H9 (cell line): ENCODE results near the gene POU5F1. TPM values are rescaled to one million over a fixed set of nuclear protein-coding genes. Genes with fewer than 3 reads are reported as not detected.

Source experiments
- DNase-seq: peaks from one replicate; pipeline ENCODE4 v3.0.0-alpha.2; 2017
- H2AFZ ChIP-seq: one replicate; pipeline ENCODE4 v1.6.1; 2013; ENCODE audit warnings: mild to moderate bottlenecking, low read length, control low read depth, moderate library complexity
- H2AK5ac ChIP-seq: 2 replicates; pipeline ENCODE4 v1.6.1; 2013; ENCODE audit warnings: low read length, control low read depth, mixed read lengths; ENCODE audit not compliant: insufficient read length
- H2BK120ac ChIP-seq: one replicate; pipeline ENCODE4 v1.6.1; 2013; ENCODE audit warnings: low read depth, mild to moderate bottlenecking, low read length, control low read depth, inconsistent platforms; ENCODE audit not compliant: poor library complexity, severe bottlenecking
- H2BK12ac ChIP-seq: 2 replicates; pipeline ENCODE4 v1.6.1; 2013; ENCODE audit warnings: low read length, control low read depth, mixed read lengths, low read depth; ENCODE audit not compliant: insufficient read length
- H2BK15ac ChIP-seq: 2 replicates; pipeline ENCODE4 v1.6.1; 2013; ENCODE audit warnings: low read depth, low read length, control low read depth
- H2BK20ac ChIP-seq: one replicate; pipeline ENCODE4 v1.6.1; 2013; ENCODE audit warnings: low read depth, mild to moderate bottlenecking, low read length, control low read depth, inconsistent platforms; ENCODE audit not compliant: poor library complexity, severe bottlenecking
- H2BK5ac ChIP-seq: 2 replicates; pipeline ENCODE4 v1.6.1; 2013; ENCODE audit warnings: low read length, control low read depth, mixed read lengths; ENCODE audit not compliant: insufficient read length
- H3K14ac ChIP-seq: 2 replicates; pipeline ENCODE4 v1.6.1; 2013; ENCODE audit warnings: low read length, control low read depth; ENCODE audit not compliant: insufficient read depth
- H3K18ac ChIP-seq: 2 replicates; pipeline ENCODE4 v1.6.1; 2013; ENCODE audit warnings: low read depth, mild to moderate bottlenecking, mixed read lengths, low read length, control low read depth; ENCODE audit not compliant: insufficient read length
- H3K23ac ChIP-seq: 2 replicates; pipeline ENCODE4 v1.6.1; 2013; ENCODE audit warnings: low read length, control low read depth, mixed read lengths, low read depth; ENCODE audit not compliant: insufficient read length
- H3K23me2 ChIP-seq: 2 replicates; pipeline ENCODE4 v1.6.1; 2013; ENCODE audit warnings: low read depth, mild to moderate bottlenecking, mixed read lengths, low read length, control low read depth; ENCODE audit not compliant: insufficient read length, poor library complexity, severe bottlenecking
- H3K27ac ChIP-seq: 2 replicates; pipeline ENCODE4 v1.5.1; 2013; ENCODE audit warnings: low read length, control low read depth, mixed read lengths, low read depth; ENCODE audit not compliant: insufficient read length
- H3K27me3 ChIP-seq: 2 replicates; pipeline ENCODE4 v1.6.1; 2013; ENCODE audit warnings: low read length, control low read depth, inconsistent platforms; ENCODE audit not compliant: insufficient read depth
- H3K4ac ChIP-seq: 2 replicates; pipeline ENCODE4 v1.6.1; 2013; ENCODE audit warnings: low read depth, mild to moderate bottlenecking, control low read depth, inconsistent platforms, low read length, moderate library complexity
- H3K4me1 ChIP-seq: 2 replicates; pipeline ENCODE4 v1.6.1; 2013; ENCODE audit warnings: low read length, control low read depth, inconsistent platforms; ENCODE audit not compliant: insufficient read depth
- H3K4me2 ChIP-seq: 2 replicates; pipeline ENCODE4 v1.6.1; 2013; ENCODE audit warnings: low read length, control low read depth, mixed read lengths; ENCODE audit not compliant: insufficient read length, insufficient read depth
- H3K56ac ChIP-seq: 2 replicates; pipeline ENCODE4 v1.6.1; 2013; ENCODE audit warnings: low read depth, mild to moderate bottlenecking, mixed read lengths, low read length, control low read depth; ENCODE audit not compliant: insufficient read length
- H3K79me1 ChIP-seq: 2 replicates; pipeline ENCODE4 v1.6.1; 2013; ENCODE audit warnings: low read depth, mild to moderate bottlenecking, moderate library complexity, low read length, control low read depth, inconsistent platforms; ENCODE audit not compliant: insufficient read depth, poor library complexity, severe bottlenecking
- H3K79me2 ChIP-seq: 2 replicates; pipeline ENCODE4 v1.6.1; 2013; ENCODE audit warnings: low read length, control low read depth, inconsistent platforms; ENCODE audit not compliant: insufficient read depth
- H3K9ac ChIP-seq: 2 replicates; pipeline ENCODE4 v1.6.1; 2013; ENCODE audit warnings: low read length, control low read depth, mixed read lengths; ENCODE audit not compliant: insufficient read length; ENCODE audit errors: extremely low read depth
- H3K9me3 ChIP-seq: one replicate; pipeline ENCODE4 v1.6.1; 2013; ENCODE audit warnings: low read depth, low read length, inconsistent platforms; ENCODE audit not compliant: control insufficient read depth
- H3T11ph ChIP-seq: one replicate; pipeline ENCODE4 v1.6.1; 2013; ENCODE audit warnings: mild to moderate bottlenecking, low read length, control low read depth, inconsistent platforms
- H4K20me1 ChIP-seq: one replicate; pipeline ENCODE4 v1.6.1; 2013; ENCODE audit not compliant: control insufficient read depth, insufficient read length, insufficient read depth
- H4K5ac ChIP-seq: 2 replicates; pipeline ENCODE4 v1.6.1; 2013; ENCODE audit warnings: low read depth, mild to moderate bottlenecking, mixed read lengths, low read length, control low read depth; ENCODE audit not compliant: insufficient read length
- H4K8ac ChIP-seq: replicated peaks from 2 replicates; pipeline ENCODE4 v1.6.1; 2013; ENCODE audit warnings: low read length, control low read depth, mixed read lengths, low read depth; ENCODE audit not compliant: insufficient read length
- H4K91ac ChIP-seq: 2 replicates; pipeline ENCODE4 v1.6.1; 2013; ENCODE audit warnings: low read depth, mild to moderate bottlenecking, moderate library complexity, mixed read lengths, low read length, control low read depth; ENCODE audit not compliant: insufficient read length
- H3K27ac Mint-ChIP-seq, 3 experiments: 2 replicates in 2 of 3; 3 replicates in 1 of 3; pipeline ENCODE4 v1.8.0; 2020 to 2021; ENCODE audit warnings: mixed read lengths in 3 of 3, mild to moderate bottlenecking in 1 of 3, moderate library complexity in 1 of 3
- H3K27me3 Mint-ChIP-seq: 2 replicates; pipeline ENCODE4 v1.8.0; 2021; ENCODE audit warnings: low read depth, mild to moderate bottlenecking, moderate library complexity, mixed read lengths
- H3K36me3 Mint-ChIP-seq, 3 experiments: 2 replicates in 2 of 3; 3 replicates in 1 of 3; pipeline ENCODE4 v1.8.0; 2020 to 2021; ENCODE audit warnings: low read depth in 3 of 3, mixed read lengths in 3 of 3; ENCODE audit not compliant: insufficient read depth in 1 of 3
- H3K4me1 Mint-ChIP-seq, 2 experiments: 2 replicates each; pipeline ENCODE4 v1.8.0; 2020; ENCODE audit warnings: mixed read lengths in 2 of 2
- H3K4me3 Mint-ChIP-seq, 2 experiments: 2 replicates in 1 of 2; 3 replicates in 1 of 2; pipeline ENCODE4 v1.8.0; 2020 to 2021; ENCODE audit warnings: mild to moderate bottlenecking in 2 of 2, mixed read lengths in 2 of 2, moderate library complexity in 1 of 2
- H3K9me3 Mint-ChIP-seq, 2 experiments: 2 replicates in 1 of 2; 3 replicates in 1 of 2; pipeline ENCODE4 v1.8.0; 2020; ENCODE audit warnings: mild to moderate bottlenecking in 2 of 2, mixed read lengths in 2 of 2, moderate library complexity in 1 of 2
- WGBS: extraction: QIAGEN DNeasy Blood & Tissue Kit; methylation state at CpG from one replicate; pipeline ENCODE4 v1.1.7; 2013; ENCODE audit warnings: missing lambda C conversion rate, low lambda C conversion rate, mixed read lengths; ENCODE audit not compliant: insufficient read length; ENCODE audit errors: extremely low coverage; 5-methylcytosine and 5-hydroxymethylcytosine counted together
- total RNA-seq: library from RNA; stranded (reverse); gene quantifications from 2 replicates; pipeline ENCODE4 v1.2.1, GENCODE V29; 2021
- TF ChIP-seq, protein P1 (sequence below): fragments of 200-600 bp; sonication (generic); conservative IDR thresholded peaks from 3 replicates; pipeline ENCODE4 v1.8.0; 2021; ENCODE audit warnings: antibody characterized with exemption, mild to moderate bottlenecking

POU5F1 gene
- total RNA-seq, 1 experiment from 2014 or later, result 2,134 TPM

DNA sequence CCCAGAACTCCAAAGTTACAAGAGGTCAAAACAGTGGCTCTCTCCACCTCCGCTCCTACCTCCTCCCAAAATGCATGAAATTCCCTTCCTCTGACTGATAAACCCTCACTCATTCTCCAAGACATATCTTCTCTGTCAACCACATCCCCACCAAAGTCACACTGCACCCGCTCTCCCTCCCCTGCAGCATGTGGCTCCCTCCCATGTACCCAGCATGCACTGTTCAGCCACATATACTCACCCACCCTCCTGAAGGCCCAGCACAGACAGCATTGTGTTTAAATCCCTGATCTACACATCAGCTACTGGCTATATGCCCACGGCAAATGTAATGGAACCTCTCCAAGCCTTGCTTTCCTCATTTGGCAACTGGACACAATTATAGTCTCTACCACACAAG, 5.5 kb upstream of the POU5F1 start:
- WGBS, result no CpG with 5 or more reads among the region's 3 CpGs
- H3K79me1 ChIP-seq, result no peaks in the 10 kb centered on the region
- H3K23ac ChIP-seq, result no peak overlapping the region
- TF ChIP-seq, protein P1, sequence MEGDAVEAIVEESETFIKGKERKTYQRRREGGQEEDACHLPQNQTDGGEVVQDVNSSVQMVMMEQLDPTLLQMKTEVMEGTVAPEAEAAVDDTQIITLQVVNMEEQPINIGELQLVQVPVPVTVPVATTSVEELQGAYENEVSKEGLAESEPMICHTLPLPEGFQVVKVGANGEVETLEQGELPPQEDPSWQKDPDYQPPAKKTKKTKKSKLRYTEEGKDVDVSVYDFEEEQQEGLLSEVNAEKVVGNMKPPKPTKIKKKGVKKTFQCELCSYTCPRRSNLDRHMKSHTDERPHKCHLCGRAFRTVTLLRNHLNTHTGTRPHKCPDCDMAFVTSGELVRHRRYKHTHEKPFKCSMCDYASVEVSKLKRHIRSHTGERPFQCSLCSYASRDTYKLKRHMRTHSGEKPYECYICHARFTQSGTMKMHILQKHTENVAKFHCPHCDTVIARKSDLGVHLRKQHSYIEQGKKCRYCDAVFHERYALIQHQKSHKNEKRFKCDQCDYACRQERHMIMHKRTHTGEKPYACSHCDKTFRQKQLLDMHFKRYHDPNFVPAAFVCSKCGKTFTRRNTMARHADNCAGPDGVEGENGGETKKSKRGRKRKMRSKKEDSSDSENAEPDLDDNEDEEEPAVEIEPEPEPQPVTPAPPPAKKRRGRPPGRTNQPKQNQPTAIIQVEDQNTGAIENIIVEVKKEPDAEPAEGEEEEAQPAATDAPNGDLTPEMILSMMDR, result no peak
- Mint-ChIP-seq H3K27me3 (0 out of 2 replicates have a peak, but pooled peaks cover 1% of the 10 kb centered on the region), H3K27ac (peak overlapping the region in 2 of 3 experiments; percentile 18 to 85; a peak in 5 of 7 replicates), H3K4me1 (peaks cover 53 to 56% of the 10 kb centered on the region in 2 experiments), H3K36me3 (peaks cover 0 to 6% (median 4%) of the 10 kb centered on the region in 3 experiments; a peak in 4 of 7 replicates), H3K4me3 (no peak overlapping the region; a peak in 2 of 5 replicates), H3K9me3 (no peaks in the 10 kb centered on the region; a peak in 1 of 5 replicates)
- no peak overlapping the region for H4K8ac ChIP-seq
- H3K23me2 ChIP-seq, result peaks cover 5% of the 10 kb centered on the region
- H3T11ph ChIP-seq, result no peak overlapping the region
- H3K4me2 ChIP-seq, result no peak overlapping the region
- peaks cover 5% of the 10 kb centered on the region; the same call in 1 of the 2 replicates for H3K79me2 ChIP-seq
- no peak overlapping the region for H3K18ac ChIP-seq
- no peak overlapping the region for H2AFZ ChIP-seq
- H3K4me1 ChIP-seq, result peaks cover 10% of the 10 kb centered on the region
- no peak overlapping the region for H3K14ac ChIP-seq
- H3K27ac ChIP-seq, result no peak overlapping the region
- no peak for DNase-seq
- no peak overlapping the region for H3K4ac ChIP-seq
- H4K5ac ChIP-seq, result no peak overlapping the region
- H2BK120ac ChIP-seq, result no peak overlapping the region
- H2BK5ac ChIP-seq, result no peak overlapping the region
- H3K27me3 ChIP-seq, result no peaks in the 10 kb centered on the region
- no peak overlapping the region for H2BK15ac ChIP-seq
- H2AK5ac ChIP-seq, result no peak overlapping the region
- no peaks in the 10 kb centered on the region for H3K9me3 ChIP-seq
- H4K91ac ChIP-seq, result no peak overlapping the region
- H4K20me1 ChIP-seq, result no peaks in the 10 kb centered on the region
- H2BK20ac ChIP-seq, result no peak overlapping the region
- H3K9ac ChIP-seq, result no peak overlapping the region
- H2BK12ac ChIP-seq, result no peak overlapping the region
- no peak overlapping the region for H3K56ac ChIP-seq
